GM21528 (cell line): ENCODE results near the gene SRRM4.
"Not testable (repeated sequence)": the region's sequence is repeated elsewhere in the genome, so short reads cannot be mapped to it uniquely, and the experiment has no call there.

Experiments
- ATAC-seq: cut with Tn5 transposase; IDR thresholded peaks from one replicate; pipeline ENCODE4 v1.9.1; 2021; ENCODE audit warnings: mild to moderate bottlenecking, moderate library complexity; ENCODE audit not compliant: unreplicated experiment, low FRiP score

Gene SRRM4

DNA sequence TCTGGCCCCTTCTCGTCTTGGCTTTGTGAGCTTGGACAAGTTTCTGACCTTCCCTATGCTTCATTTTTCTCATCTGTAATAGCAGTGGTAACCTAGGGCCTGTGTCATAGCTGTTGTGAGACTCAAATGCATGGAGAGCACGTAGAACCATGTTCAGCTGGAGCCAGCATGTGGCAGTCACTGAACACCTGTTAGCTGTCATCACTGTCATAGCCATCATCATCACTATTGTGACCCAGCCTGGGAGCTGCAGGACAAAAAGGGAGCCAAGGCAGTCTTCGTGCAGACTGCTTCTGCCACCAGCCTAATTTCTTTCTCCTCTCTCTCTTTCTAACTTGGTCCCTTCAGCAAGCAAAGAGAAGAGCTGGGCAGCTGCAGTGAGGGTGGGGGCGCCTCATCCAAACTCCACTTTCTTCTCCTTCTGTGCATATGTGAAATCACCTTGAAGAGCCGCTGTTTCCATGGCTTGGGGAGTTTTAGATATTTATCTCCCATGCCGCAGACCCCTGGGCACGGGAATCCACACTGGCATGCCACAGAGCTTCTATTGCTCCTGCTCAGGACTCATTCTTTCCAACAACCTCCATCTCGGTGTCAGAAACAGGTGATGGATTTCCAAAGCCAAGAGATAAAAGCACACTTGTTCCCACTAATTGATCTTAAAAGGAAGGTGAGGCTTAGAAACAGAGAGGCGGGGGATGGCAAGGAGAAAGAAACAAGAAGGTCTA lies 87.0 kb downstream of the SRRM4 start:
- ATAC-seq = no peak

DNA sequence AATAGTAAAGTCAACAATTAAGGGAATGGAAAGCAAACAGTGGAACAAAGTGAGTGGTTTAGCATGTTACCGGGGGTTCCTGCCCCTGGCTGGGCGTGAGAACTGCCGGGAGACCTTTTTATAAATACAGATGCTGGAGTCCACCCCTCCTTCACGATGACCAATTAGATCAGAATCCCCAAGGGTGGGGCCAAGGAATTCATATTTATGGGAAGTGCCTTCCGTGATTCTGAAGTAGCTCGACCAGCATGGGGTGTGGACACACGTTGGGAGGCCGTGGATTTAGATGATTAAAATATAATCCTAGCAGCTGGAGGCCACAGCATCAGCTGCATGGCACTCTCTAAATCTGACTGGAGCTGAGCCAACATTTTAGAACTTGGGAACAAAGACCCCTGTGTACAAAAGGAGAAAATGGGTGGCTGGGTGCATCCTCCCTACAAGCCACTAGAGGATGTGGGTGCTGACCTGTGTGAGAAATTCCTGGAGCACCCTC lies 87.9 kb downstream of the SRRM4 start:
- ATAC-seq = no peak

GRCh38 chr12:119071176-119071575 lies 89.8 kb downstream of the SRRM4 start:
- ATAC-seq = no peak

GRCh38 chr12:119071638-119072231 lies 90.4 kb downstream of the SRRM4 start:
- no peak for ATAC-seq

GRCh38 chr12:119072440-119072839 lies 91.1 kb downstream of the SRRM4 start:
- no peak for ATAC-seq

GRCh38 chr12:119075222-119075787 lies 94.0 kb downstream of the SRRM4 start:
- no peak for ATAC-seq

DNA sequence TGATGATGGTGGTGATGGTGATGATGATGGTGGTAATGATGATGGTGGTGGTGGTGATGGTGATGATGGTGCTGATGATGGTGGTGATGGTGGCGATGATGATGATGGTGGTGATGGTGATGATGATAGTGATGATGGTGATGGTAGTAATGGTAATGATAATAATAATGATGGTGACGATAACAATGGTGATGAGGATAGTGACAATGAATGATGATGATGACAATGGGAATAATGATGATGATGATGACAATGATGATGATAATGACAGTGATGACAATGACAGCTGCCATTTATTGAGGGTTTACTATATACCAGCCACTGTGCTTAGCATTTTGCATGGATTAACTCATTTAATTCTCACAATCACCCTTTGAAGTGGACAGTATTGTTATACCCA lies 94.6 kb downstream of the SRRM4 start:
- ATAC-seq = no peak

DNA sequence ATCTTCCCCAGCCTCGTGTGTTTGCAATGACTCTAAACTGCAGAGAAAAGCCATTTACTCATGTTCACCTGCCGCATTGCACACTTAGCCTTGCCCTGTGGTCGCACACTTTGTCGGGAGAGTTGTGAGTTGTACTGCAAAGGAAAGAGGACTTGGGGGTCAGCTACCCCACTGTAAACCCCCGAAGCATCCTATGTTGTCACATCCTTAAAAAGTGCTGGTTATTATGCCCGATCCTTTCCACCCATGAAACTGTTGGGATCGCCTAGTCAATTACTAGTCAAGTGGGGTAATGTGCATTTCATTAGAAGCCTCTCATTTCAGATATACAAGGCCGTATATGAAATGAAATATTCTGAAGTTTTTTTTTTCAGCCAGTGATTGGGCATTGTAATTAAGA lies 98.2 kb downstream of the SRRM4 start:
- ATAC-seq = no peak

GRCh38 chr12:119082016-119082415 lies 100.7 kb downstream of the SRRM4 start:
- no peak for ATAC-seq

- no peak for ATAC-seq
Observed at GRCh38 chr12:119082496-119082895, 101.2 kb downstream of the SRRM4 start.

GRCh38 chr12:119088685-119089379 lies 107.5 kb downstream of the SRRM4 start:
- no peak for ATAC-seq

DNA sequence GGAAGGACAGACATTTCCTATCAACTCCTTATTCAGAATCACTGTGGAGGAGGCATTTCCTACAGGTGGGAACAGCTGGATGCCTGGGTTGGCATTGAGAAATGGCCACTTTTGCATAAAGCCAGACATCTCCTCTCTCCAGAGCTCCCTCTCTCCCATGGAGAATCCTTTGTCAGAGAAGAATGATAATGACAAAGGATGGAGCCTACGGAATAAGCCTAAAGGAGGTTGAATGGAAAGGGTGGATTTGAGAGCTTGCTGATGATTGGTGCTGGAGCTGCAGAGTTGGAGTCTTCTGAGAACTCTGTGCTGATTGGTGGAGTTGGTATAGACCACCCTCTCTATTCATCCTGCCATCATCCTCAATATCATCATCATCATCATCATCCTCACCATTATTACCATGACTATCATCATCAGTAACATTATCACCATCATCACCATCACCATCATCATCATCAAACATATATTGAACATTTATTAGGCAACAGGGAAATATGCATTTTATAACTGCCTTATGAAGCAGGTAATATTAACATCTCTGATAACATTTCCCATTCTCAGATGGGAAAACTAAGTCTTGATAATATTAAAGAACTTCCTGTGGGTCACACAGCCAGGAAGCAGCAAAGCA lies 108.2 kb downstream of the SRRM4 start:
- no peak for ATAC-seq

DNA sequence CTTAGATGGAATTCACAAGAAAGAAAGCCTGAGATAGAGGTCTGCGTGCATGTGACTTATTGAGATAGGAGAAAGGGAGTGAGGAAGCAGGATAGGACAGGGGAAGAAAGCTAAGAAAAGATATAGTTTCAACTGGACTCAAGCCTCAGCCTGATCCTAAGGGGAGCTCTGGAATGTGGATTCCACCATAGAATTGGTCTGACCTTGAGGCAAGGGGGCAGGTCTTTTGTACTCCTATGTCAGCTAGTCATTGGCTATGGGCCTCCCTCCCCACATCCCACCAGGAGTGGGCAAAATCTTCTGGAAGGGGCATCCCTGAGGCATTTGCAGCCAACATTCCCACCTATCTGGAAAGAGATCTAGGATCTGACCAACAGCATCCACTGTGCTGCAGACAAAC lies 108.9 kb downstream of the SRRM4 start:
- ATAC-seq = no peak

GRCh38 chr12:119090865-119091264 lies 109.5 kb downstream of the SRRM4 start:
- no peak for ATAC-seq

- no peak for ATAC-seq
Observed at GRCh38 chr12:119096429-119097202, 115.3 kb downstream of the SRRM4 start.

DNA sequence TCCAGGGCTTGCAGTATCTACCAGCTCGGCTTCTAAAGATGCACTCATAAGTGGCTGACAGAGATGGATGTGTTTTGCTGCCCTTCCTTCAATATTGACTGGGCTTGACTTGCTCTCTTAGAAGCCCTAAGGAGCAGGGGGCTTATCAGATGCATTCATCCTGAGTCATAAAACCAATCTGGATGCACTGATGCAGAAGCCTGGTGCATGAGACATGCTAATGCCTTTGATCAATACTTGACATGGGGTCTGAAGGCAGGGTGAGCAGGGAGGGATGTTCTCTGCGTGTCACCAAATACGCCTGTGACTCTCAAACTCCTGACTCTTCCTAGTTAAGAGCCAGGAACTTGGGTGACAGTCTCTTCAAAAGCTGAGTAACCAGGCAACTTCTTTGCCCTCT lies 119.6 kb downstream of the SRRM4 start:
- no peak for ATAC-seq

- no peak for ATAC-seq
Observed at GRCh38 chr12:119102274-119102673, 120.9 kb downstream of the SRRM4 start.

- ATAC-seq = no peak
Observed at GRCh38 chr12:119102714-119103113, 121.4 kb downstream of the SRRM4 start.

DNA sequence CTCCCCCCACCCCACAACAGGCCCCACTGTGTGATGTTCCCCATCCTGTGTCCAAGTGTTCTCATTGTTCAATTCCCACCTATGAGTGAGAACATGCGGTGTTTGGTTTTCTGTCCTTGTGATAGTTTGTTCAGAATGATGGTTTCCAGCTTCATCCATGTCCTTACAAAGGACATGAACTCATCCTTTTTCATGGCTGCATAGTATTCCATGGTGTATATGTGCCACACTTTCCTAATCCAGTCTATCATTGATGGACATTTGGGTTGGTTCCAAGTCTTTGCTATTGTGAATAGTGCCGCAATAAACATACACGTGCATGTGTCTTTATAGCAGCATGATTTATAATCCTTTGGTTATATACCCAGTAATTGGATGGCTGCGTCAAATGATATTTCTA lies 123.6 kb downstream of the SRRM4 start:
- not testable (repeated sequence) for ATAC-seq

DNA sequence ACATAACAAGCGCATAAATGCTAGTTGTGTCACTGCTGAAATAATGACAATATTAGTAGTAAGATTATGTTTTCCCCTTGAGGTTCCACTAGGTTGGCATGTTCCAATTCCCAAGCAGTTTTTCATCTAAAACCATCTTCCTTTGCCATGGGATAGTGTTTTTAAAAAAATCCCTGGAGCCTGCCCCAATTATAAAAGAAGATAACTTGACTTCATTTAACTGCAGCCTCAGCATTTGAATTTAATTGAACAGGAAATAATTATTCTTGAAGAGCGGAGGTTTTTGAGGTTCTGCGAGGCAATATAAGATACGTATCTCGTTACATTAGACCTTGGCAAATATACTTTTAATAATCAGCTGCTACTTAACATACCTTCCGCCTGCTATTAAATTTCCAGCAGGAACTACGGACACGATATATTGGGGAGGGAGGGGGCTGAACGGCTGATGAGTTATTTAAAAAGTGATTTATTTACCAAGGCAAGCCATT lies 132.2 kb downstream of the SRRM4 start:
- no peak for ATAC-seq
